Rectal smooth muscle tissue (tissue), 1 donor: ENCODE data around the gene PCED1B.
"Not testable (repeated sequence)": the region's sequence is repeated elsewhere in the genome, so short reads cannot be mapped to it uniquely, and the experiment has no call there.

Experiments used
- H3K27ac ChIP-seq: one replicate; pipeline ENCODE4 v1.7.0; 2013; ENCODE audit warnings: low read depth, low read length, inconsistent platforms
- H3K27me3 ChIP-seq: one replicate; pipeline ENCODE4 v1.7.0; 2013; ENCODE audit warnings: low read length; ENCODE audit not compliant: control insufficient read depth, insufficient read depth
- H3K36me3 ChIP-seq: one replicate; pipeline ENCODE4 v1.7.0; 2013; ENCODE audit warnings: low read length; ENCODE audit not compliant: control insufficient read depth, insufficient read depth
- H3K4me1 ChIP-seq: one replicate; pipeline ENCODE4 v1.7.0; 2013; ENCODE audit warnings: low read length; ENCODE audit not compliant: control insufficient read depth, insufficient read depth
- H3K4me3 ChIP-seq: one replicate; pipeline ENCODE4 v1.7.0; 2013; ENCODE audit warnings: low read length
- H3K9ac ChIP-seq: one replicate; pipeline ENCODE4 v1.7.0; 2013; ENCODE audit warnings: low read length

The PCED1B gene

DNA sequence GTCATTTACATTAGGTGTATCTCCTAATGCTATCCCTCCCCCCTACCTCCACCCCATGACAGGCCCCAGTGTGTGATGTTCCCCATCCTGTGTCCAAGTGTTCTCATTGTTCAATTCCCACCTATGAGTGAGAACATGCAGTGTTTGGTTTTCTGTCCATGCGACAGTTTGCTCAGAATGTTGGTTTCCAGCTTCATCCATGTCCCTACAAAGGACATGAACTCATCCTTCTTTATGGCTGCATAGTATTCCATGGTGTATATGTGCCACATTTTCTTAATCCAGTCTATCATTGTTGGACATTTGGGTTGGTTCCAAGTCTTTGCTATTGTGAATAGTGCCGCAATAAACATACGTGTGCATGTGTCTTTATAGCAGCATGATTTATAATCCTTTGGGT, 37.9 kb downstream of the PCED1B start:
- not testable (repeated sequence) for H3K4me3 ChIP-seq, H3K9ac ChIP-seq, H3K4me1 ChIP-seq, H3K27ac ChIP-seq, H3K27me3 ChIP-seq, H3K36me3 ChIP-seq

DNA sequence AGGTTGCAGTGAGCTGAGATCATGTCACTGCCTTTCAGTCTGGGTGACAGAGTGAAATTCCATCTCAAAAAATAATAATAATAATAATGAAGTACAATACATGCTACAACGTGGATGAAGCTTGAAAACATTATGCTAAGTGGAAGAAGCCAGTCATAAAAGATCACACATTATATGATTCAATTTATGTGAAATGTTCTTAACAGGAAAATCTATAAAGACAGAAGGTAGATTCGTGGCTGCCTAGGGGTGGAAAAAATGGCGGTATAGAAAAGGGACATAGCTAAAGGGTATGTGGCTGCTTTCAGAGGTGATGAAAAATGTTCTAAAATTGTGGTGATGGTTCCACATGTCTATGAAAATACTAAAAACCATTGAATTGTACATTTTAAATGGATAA, 41.3 kb downstream of the PCED1B start:
- no peaks in the 10 kb centered on the region for H3K27me3 ChIP-seq
- no peak overlapping the region for H3K27ac ChIP-seq

DNA sequence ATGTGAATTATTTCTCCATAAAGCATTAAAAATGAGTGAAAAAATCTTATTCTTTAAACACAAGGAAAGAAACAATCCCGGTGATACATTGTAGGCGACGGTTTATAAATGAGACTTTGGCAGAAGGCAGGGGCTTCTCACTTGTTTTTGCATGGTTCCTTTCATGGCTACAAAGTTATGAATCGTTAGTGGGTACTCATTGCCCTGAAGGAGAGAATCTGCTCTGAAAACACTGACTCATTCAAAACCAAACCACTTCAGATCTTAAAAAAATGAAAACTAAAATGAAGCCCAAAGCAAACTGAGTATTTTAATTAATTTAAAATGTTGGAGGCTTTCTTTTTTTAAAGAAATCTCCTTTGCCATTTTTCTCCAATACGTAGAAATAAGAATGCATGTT, 41.7 kb downstream of the PCED1B start:
- Histone ChIP-seq H3K27ac (no peak overlapping the region), H3K27me3 (no peaks in the 10 kb centered on the region)

More for the DNA sequence above, 41.3 kb downstream of the PCED1B start:
- H3K4me1 ChIP-seq: no peaks in the 10 kb centered on the region
- H3K4me3 ChIP-seq: no peak overlapping the region
- no peaks in the 10 kb centered on the region for H3K36me3 ChIP-seq
- H3K9ac ChIP-seq: no peak overlapping the region

DNA sequence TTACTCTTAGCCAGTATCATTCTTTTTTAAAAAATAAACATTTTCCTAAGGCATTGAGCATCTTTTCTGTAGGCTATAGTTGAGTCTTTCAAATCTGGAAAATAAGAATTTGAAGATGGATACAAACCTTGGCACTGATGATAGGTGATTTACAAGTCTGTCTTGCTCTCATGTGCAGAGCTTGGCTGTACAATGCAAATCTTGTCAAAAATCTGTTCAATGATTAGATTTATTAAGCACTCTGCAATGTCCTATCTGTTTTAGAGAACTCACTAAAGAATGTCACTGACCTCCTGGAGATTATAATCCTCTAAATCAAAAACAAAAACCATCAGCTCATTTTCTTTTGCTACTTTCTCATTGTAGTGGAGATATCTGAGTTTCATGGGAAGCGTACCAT, 43.2 kb downstream of the PCED1B start:
- no peaks in the 10 kb centered on the region for H3K4me1 ChIP-seq
- no peaks in the 10 kb centered on the region for H3K27me3 ChIP-seq
- H3K36me3 ChIP-seq: no peaks in the 10 kb centered on the region
- H3K4me3 ChIP-seq: no peak overlapping the region
- no peak overlapping the region for H3K27ac ChIP-seq
- no peak overlapping the region for H3K9ac ChIP-seq

More for the DNA sequence above, 41.7 kb downstream of the PCED1B start:
- no peak overlapping the region for H3K9ac ChIP-seq
- no peak overlapping the region for H3K4me3 ChIP-seq
- H3K36me3 ChIP-seq: no peaks in the 10 kb centered on the region
- no peaks in the 10 kb centered on the region for H3K4me1 ChIP-seq

DNA sequence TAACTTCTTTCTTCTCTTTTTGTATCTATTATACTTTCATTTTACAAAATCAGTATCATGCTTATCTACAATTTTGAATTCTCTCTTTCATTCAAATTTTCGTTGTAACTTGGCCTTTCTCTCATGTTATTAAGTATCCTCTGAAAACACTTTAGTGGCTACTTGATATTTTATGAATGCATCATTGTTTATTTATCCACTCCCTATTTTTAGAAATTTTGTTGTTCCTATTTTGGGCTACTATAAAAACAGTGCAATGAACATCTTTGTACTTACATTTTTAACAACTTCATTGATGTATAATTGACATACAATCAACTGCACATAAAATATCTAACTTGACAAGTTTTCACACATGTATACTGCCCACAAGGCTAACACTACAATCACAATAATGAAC, 44.3 kb downstream of the PCED1B start:
- no peaks in the 10 kb centered on the region for H3K4me1 ChIP-seq
- no peak overlapping the region for H3K4me3 ChIP-seq
- no peak overlapping the region for H3K27ac ChIP-seq
- no peaks in the 10 kb centered on the region for H3K27me3 ChIP-seq
- no peaks in the 10 kb centered on the region for H3K36me3 ChIP-seq
- H3K9ac ChIP-seq: no peak overlapping the region

DNA sequence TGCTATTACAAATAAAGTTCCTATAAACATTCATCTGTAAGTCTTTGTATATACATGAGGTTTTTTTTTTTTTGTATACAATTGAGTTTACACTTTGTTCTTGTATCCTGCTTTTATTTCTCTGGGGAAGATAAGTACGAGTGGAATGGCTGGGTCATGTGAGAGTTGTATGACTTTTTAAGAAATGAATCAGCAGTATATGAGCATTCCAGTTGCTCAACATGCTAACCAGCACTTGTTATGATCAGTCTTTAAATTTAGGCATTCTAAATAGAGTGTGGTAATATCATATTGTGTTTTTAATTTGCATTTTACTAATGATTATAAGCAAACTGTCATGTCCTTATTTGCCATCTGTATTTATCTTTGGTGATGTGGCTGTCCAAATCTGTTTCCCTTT, 45.0 kb downstream of the PCED1B start:
- Histone ChIP-seq H3K4me3 (no peak overlapping the region), H3K27me3 (no peaks in the 10 kb centered on the region), H3K27ac (no peak overlapping the region), H3K9ac (no peak overlapping the region), H3K36me3 (no peaks in the 10 kb centered on the region), H3K4me1 (no peaks in the 10 kb centered on the region)

DNA sequence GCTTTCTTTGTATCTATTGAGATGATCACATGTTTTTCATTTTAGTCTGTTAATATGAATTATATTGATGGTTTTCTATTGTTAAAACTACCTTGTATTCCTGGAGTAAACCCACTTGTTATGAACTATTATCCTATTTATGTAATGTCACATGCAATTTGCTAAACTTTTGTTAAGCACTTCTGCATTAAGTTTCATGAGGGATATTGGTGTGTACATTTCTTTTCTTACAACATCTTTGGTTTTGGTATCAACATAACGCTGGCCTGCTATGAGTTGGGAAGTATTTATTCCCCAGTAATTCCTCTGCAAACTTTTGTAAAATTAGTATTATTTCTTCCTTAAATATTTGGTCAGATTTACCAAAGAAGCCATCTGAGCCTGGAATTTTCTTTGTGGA, 46.8 kb downstream of the PCED1B start:
- Histone ChIP-seq H3K27ac (no peak overlapping the region), H3K9ac (no peak overlapping the region), H3K4me1 (no peaks in the 10 kb centered on the region), H3K27me3 (no peaks in the 10 kb centered on the region), H3K4me3 (no peak overlapping the region), H3K36me3 (no peaks in the 10 kb centered on the region)

DNA sequence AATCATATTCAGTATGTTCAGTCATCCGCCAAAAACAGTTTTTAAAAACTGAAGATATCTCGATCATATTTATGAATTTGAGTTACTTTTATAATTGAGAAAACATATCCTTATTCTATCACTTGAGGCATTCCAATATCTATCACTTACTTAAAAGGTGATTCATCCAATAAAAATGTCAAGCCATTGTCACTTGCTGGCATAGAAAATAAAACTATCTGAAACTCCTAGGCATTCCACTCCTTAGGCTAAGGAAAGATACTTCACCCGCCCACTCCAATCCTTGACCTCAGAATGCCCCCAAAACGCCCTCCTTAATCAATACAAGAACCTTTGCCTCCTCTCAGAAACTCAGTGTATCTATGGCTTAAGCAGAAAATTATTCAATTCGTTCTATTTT, 51.6 kb downstream of the PCED1B start:
- Histone ChIP-seq H3K36me3 (no peaks in the 10 kb centered on the region), H3K4me3 (no peak overlapping the region), H3K27ac (no peak overlapping the region)

DNA sequence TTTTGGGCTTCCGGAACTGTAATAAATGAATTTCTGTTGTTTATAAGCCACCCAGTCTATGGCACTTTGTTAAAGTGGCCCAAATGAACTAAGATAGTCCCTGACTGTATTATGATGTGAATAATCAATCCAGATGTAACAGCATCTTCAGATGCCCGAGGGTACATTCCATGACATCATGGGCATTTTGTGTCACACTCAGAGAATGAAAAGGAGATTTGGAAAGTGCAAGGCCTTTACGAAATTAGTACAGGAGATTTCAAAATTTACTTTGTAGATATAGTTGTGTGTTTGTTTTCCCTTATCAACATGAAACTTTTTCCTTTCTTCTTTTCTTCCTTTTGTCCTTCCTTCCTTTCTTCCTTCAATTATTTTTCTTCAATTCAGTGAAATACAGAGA, 54.6 kb downstream of the PCED1B start:
- Histone ChIP-seq H3K4me1 (no peaks in the 10 kb centered on the region), H3K27ac (no peak overlapping the region), H3K4me3 (no peak overlapping the region), H3K36me3 (no peaks in the 10 kb centered on the region), H3K27me3 (no peaks in the 10 kb centered on the region), H3K9ac (no peak overlapping the region)

More for the DNA sequence above, 51.6 kb downstream of the PCED1B start:
- Histone ChIP-seq H3K9ac (no peak overlapping the region), H3K27me3 (no peaks in the 10 kb centered on the region), H3K4me1 (no peaks in the 10 kb centered on the region)

DNA sequence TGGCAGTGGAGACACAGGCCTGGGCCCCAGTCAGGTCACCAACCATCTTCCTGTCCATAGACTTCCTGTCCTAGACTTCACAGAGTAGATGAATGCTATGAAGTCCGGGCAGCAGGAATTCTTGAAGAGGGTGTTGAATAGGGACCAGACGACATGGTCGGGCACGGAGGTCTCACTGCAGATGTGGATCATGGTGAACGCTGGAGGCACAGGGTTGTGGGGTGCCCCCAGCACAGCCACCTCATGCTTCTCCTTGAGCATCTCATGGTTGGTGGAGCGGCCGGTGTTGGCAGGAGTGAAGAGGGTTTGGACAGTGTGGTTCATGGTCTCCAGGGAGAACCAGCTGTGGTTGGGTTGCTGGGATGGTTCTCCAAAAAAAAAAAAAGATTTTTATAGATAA, 56.2 kb downstream of the PCED1B start:
- H3K36me3 ChIP-seq: no peaks in the 10 kb centered on the region
- no peaks in the 10 kb centered on the region for H3K4me1 ChIP-seq
- no peak overlapping the region for H3K27ac ChIP-seq
- H3K27me3 ChIP-seq: no peaks in the 10 kb centered on the region
- H3K4me3 ChIP-seq: no peak overlapping the region
- no peak overlapping the region for H3K9ac ChIP-seq

DNA sequence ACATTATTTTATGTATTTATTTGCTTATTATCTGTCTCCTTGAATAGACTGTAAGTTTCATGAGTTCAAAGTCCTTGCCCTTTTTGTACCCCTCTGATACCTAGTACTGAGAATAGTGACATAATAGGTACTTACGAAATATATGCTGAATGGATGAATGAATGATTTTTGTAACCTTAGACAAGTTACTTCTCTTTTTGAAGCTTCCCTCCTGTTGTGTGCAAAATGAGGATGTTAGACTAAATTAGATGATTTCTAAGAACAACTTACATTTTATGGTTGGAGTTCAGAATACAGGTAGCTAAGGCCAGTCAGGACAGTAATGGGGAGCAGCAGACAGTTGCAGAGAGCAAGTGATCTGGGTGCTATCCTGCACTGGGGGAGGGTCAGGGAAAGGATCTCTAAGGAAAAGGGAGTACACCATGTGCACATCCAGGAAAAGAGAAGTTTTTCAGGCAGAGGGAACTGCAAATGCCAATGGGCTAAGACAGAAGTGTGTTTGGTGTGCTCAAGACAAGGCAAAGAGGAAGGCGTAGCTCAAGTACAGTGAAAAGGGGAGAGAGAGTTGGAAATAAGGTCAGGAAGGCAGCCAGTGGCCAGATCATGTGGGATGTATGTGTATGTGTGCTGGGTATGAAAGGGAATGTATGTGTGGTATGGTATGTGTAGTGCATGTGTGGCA, 59.7 kb downstream of the PCED1B start:
- no peak overlapping the region for H3K9ac ChIP-seq
- no peaks in the 10 kb centered on the region for H3K27me3 ChIP-seq
- H3K36me3 ChIP-seq: no peaks in the 10 kb centered on the region
- H3K4me1 ChIP-seq: no peaks in the 10 kb centered on the region
- H3K27ac ChIP-seq: no peak overlapping the region
- no peak overlapping the region for H3K4me3 ChIP-seq

DNA sequence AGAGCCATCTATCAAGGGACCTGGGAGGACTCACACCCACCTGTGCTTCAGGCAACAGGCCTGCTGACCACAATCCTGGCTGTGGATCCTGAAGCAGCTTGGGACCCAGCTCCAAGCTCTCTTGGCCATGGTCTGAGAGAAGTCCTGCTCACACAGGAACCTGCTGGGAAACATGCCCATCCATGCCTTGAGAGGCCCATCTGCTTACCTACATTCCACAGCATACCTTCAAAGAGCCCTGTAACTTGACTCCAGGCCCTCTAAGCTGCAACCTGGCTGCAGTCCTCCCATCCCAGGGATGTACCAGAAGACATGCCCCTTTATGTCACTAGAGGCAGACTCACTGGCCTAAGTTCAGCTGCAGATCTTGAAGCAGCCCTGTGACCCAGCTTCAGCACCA, 62.0 kb downstream of the PCED1B start:
- no peak overlapping the region for H3K9ac ChIP-seq
- H3K4me1 ChIP-seq: no peaks in the 10 kb centered on the region
- H3K4me3 ChIP-seq: no peak overlapping the region
- H3K36me3 ChIP-seq: no peaks in the 10 kb centered on the region
- no peak overlapping the region for H3K27ac ChIP-seq
- no peaks in the 10 kb centered on the region for H3K27me3 ChIP-seq

DNA sequence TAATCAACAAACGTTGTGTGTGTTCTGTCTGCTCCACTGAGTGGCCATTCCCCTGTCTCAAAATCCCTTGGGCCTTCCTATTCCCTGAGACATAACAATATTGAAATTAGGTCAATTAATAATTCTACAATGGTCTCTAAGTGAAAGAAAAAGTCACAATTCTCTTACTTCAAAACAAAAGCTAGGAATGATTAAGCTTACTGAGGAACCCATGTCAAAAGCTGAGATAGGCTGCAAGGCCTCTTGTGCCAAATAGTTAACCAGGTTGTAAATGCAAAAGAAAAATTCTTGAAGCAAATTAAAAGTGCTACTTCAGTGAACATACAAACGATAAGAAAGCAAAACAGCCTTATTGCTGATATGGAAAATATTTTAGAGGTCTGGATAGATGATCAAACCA, 65.3 kb downstream of the PCED1B start:
- H3K27me3 ChIP-seq: no peaks in the 10 kb centered on the region
- H3K9ac ChIP-seq: no peak overlapping the region
- no peaks in the 10 kb centered on the region for H3K4me1 ChIP-seq
- H3K4me3 ChIP-seq: no peak overlapping the region
- no peak overlapping the region for H3K27ac ChIP-seq
- H3K36me3 ChIP-seq: no peaks in the 10 kb centered on the region
